ENCODE data around the gene GLI3.

The GLI3 gene

DNA sequence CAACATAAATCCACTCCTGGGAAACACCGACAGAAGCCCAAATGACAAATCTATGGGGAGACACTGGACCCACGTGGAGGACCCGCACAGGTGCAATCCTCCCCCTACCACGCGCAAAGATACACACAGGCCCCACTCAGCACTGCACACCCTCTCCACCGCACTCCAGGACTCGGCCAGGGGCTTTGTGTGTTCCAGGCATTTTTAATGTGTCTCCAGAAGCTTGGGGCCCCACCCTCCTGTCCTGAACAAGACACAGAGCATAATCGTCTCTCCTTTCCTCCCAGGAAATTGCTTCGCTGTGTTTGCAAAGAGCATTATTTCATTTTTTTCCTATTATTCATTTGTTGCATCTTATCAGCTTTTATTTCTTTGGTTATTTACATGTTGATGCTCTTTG is 82.8 kb downstream of the GLI3 start:
- Histone ChIP-seq H3K27me3 (ENCODE audit: control insufficient read depth in 1 of 2, insufficient read depth in 2 of 2, low read length in 2 of 2) (no peaks in the 10 kb centered on the region), H3K4me3 (ENCODE audit: low read depth in 1 of 2, low read length in 2 of 2) (no peak overlapping the region), H3K4me1 (ENCODE audit: control insufficient read depth in 1 of 2, insufficient read depth in 2 of 2, low read length in 2 of 2) (no peaks in the 10 kb centered on the region), H3K36me3 (ENCODE audit: control insufficient read depth in 1 of 2, insufficient read depth in 2 of 2, low read length in 2 of 2) (no peaks in the 10 kb centered on the region), H3K9ac (ENCODE audit: low read depth in 1 of 2, low read length in 2 of 2) (no peak overlapping the region), H3K9me3 (ENCODE audit: control insufficient read depth in 1 of 2, low read length in 2 of 2) (no peaks in the 10 kb centered on the region), H3K27ac (ENCODE audit: low read depth, low read length) (no peak overlapping the region)

DNA sequence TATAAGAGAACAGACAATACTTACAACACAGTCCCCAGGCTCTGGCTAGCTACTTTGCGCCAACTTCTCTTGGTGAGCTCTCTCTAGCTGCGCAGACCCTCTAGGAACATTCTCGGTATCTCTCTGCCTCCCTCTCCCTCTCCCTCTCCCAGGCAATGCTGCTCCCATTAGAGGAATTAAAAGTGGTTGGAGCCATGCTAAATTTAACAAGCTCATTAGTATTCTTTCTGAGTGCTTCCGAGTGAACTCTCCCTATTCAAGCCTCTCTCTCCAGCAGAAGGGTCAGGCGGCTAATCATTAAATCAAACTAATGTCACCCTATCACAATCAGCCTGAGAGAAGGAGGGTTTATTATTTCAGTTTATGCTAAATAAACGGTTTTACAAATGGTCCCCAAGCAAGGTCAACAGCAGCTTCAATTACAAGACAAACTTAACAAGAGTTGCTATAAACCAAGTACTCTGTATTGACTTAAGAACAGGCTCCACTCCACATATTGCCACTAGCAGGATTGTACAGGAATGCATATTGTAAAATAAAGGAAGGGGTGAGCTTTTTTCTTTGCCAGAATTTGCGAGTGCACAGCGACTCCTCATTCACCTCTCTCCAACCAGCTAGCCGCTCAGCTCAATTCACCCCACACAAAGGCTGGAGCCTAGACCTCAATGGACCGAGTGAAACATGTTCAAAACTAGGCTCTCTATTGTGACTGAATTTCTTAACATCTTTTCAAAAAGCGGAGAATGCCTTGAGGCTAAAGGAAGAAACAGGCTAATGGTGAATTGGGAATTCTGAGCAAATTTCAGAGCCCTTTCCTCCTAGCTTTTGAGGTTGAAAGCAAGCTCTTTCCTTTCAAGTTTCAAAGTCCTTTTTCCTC is 84.4 kb downstream of the GLI3 start:
- no peak overlapping the region for H3K27ac ChIP-seq (ENCODE audit: low read depth, low read length)
- no peak overlapping the region for H3K9ac ChIP-seq (ENCODE audit: low read depth in 1 of 2, low read length in 2 of 2)
- no peaks in the 10 kb centered on the region for H3K9me3 ChIP-seq (ENCODE audit: control insufficient read depth in 1 of 2, low read length in 2 of 2)
- no peak overlapping the region for H3K4me3 ChIP-seq (ENCODE audit: low read depth in 1 of 2, low read length in 2 of 2)
- H3K36me3 ChIP-seq (ENCODE audit: control insufficient read depth in 1 of 2, insufficient read depth in 2 of 2, low read length in 2 of 2), result no peaks in the 10 kb centered on the region
- H3K4me1 ChIP-seq (ENCODE audit: control insufficient read depth in 1 of 2, insufficient read depth in 2 of 2, low read length in 2 of 2), result no peaks in the 10 kb centered on the region
- no peaks in the 10 kb centered on the region for H3K27me3 ChIP-seq (ENCODE audit: control insufficient read depth in 1 of 2, insufficient read depth in 2 of 2, low read length in 2 of 2)

DNA sequence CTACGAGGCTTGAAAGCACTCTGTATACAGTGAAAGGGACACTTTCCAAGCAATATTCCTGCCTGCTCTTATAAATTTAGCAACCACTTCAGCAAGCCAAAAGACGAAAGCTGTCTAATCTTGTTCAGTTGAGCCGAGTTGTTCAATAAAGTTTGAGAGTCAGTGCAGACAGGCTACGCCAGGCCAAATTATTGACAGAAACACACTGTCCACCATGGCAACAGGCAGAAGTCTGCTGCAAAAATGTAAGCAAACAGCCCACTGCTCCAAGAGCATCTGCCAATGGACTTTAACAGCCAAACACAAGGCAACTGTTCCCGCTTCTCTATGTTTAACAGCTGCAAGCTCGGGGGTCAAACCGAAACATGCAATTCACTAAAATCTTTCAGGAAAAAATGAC is 85.7 kb downstream of the GLI3 start:
- Histone ChIP-seq H3K4me3 (ENCODE audit: low read depth in 1 of 2, low read length in 2 of 2) (no peak overlapping the region), H3K9ac (ENCODE audit: low read depth in 1 of 2, low read length in 2 of 2) (no peak overlapping the region), H3K36me3 (ENCODE audit: control insufficient read depth in 1 of 2, insufficient read depth in 2 of 2, low read length in 2 of 2) (no peaks in the 10 kb centered on the region), H3K9me3 (ENCODE audit: control insufficient read depth in 1 of 2, low read length in 2 of 2) (no peaks in the 10 kb centered on the region), H3K27me3 (ENCODE audit: control insufficient read depth in 1 of 2, insufficient read depth in 2 of 2, low read length in 2 of 2) (no peaks in the 10 kb centered on the region), H3K4me1 (ENCODE audit: control insufficient read depth in 1 of 2, insufficient read depth in 2 of 2, low read length in 2 of 2) (no peaks in the 10 kb centered on the region), H3K27ac (ENCODE audit: low read depth, low read length) (no peak overlapping the region)

DNA sequence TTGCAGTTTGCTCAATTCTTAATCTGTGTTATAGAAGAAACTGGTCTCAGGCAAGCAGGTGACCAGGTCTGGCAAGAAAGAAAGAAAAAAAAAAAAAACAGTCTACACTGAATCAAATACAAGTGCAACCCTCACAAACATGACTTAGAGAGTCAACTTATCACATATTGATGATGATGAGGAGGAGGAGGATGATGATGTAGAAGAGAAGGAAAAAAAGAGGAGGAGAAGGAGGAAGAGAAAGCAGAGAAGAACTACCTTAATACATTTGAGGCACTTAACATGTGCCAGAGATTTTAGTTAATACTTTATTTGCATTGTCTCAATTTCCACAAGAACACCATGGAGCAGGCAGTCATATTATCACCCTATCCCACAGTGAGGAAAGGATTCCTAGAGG is 91.5 kb downstream of the GLI3 start:
- Histone ChIP-seq H3K4me3 (ENCODE audit: low read depth in 1 of 2, low read length in 2 of 2) (no peak overlapping the region), H3K27me3 (ENCODE audit: control insufficient read depth in 1 of 2, insufficient read depth in 2 of 2, low read length in 2 of 2) (no peaks in the 10 kb centered on the region), H3K27ac (ENCODE audit: low read depth, low read length) (no peak overlapping the region), H3K9ac (ENCODE audit: low read depth in 1 of 2, low read length in 2 of 2) (no peak overlapping the region), H3K9me3 (ENCODE audit: control insufficient read depth in 1 of 2, low read length in 2 of 2) (no peaks in the 10 kb centered on the region), H3K36me3 (ENCODE audit: control insufficient read depth in 1 of 2, insufficient read depth in 2 of 2, low read length in 2 of 2) (no peaks in the 10 kb centered on the region), H3K4me1 (ENCODE audit: control insufficient read depth in 1 of 2, insufficient read depth in 2 of 2, low read length in 2 of 2) (no peaks in the 10 kb centered on the region)

DNA sequence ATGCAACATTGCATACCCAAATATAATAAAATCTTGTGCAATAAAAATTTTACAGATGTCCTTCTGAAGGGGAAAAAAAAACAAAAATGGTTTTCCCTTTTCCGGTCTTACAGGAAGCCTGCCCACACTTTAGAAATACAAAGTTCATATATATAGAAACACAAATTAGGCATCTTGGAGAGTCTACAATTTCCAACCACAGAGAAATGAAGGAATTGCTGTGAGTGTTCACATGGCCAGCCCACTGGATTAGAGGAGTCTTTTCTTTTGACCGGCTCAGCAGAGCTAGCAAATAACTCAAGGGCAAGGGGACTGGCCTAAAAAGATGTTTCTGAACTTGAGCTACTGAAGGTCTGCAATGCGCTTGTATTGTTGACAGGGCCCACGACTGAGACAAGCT is 92.4 kb downstream of the GLI3 start:
- Histone ChIP-seq H3K4me1 (ENCODE audit: control insufficient read depth in 1 of 2, insufficient read depth in 2 of 2, low read length in 2 of 2) (no peaks in the 10 kb centered on the region), H3K9me3 (ENCODE audit: control insufficient read depth in 1 of 2, low read length in 2 of 2) (no peaks in the 10 kb centered on the region), H3K9ac (ENCODE audit: low read depth in 1 of 2, low read length in 2 of 2) (no peak overlapping the region), H3K27me3 (ENCODE audit: control insufficient read depth in 1 of 2, insufficient read depth in 2 of 2, low read length in 2 of 2) (no peaks in the 10 kb centered on the region), H3K27ac (ENCODE audit: low read depth, low read length) (no peak overlapping the region), H3K4me3 (ENCODE audit: low read depth in 1 of 2, low read length in 2 of 2) (no peak overlapping the region), H3K36me3 (ENCODE audit: control insufficient read depth in 1 of 2, insufficient read depth in 2 of 2, low read length in 2 of 2) (no peaks in the 10 kb centered on the region)

DNA sequence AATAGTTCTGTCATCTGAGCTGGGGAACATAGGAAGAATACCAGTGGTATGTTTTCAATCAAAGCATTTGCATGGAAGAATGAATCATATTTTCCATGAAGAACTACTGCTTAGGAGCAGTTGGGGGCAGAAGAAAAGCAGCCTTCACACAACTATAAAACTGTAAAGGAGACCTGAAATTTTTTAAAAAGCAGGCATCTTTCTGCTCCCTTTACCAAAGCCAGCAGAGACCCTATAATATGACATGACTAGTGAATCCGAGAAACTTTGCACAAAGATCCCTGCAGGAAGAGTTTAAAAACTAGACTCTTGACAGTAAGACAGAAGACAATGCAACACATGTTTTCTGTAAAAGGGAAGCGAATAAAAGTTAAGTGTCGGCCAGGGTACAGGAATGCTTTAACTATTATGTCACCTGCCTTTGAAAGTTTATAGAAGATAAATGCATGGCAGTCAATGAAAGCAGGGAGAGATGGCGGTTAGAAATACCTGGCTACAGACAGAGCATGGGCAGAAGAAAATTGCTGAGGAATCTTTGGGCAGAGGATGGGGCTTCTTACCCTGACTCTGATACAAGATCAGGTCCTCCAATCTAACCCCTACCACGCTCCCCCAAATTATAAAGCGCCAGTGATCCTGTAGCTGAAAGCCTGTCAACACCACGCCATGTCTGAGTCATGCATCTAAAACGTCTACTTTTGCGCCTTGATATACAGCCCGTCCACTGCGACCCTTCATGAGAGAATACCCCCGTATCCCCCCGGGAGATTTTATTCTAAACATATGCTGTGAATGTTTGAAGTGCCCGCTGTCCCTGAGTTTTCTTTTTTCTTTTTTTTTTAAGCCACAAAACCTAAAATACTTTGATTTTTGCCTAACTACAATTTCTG is 93.1 kb downstream of the GLI3 start:
- Histone ChIP-seq H3K9me3 (ENCODE audit: control insufficient read depth in 1 of 2, low read length in 2 of 2) (no peaks in the 10 kb centered on the region), H3K9ac (ENCODE audit: low read depth in 1 of 2, low read length in 2 of 2) (no peak overlapping the region), H3K27ac (ENCODE audit: low read depth, low read length) (no peak overlapping the region), H3K36me3 (ENCODE audit: control insufficient read depth in 1 of 2, insufficient read depth in 2 of 2, low read length in 2 of 2) (no peaks in the 10 kb centered on the region), H3K4me1 (ENCODE audit: control insufficient read depth in 1 of 2, insufficient read depth in 2 of 2, low read length in 2 of 2) (no peaks in the 10 kb centered on the region), H3K27me3 (ENCODE audit: control insufficient read depth in 1 of 2, insufficient read depth in 2 of 2, low read length in 2 of 2) (no peaks in the 10 kb centered on the region), H3K4me3 (ENCODE audit: low read depth in 1 of 2, low read length in 2 of 2) (no peak overlapping the region)

DNA sequence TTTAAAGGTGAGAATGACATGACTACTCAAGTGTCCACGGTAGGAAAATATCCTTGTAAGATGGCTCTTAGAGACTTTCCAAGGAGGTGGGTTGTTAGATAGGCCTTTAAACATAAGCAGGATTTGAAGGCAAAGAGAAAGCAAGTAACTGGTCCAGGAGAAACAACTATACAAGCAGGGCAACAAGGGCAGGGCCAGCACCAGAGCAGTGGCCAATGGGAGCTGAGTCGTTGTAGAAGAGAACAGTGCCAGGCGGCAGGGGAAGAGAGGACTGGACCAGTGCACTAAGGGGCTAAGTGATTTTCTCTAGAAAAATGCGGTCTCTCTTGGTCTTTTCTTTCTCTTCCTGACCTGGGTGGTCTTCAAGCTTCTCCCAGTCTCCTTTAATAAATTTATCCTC is 94.9 kb downstream of the GLI3 start:
- Histone ChIP-seq H3K4me3 (ENCODE audit: low read depth in 1 of 2, low read length in 2 of 2) (no peak overlapping the region), H3K27ac (ENCODE audit: low read depth, low read length) (no peak overlapping the region), H3K27me3 (ENCODE audit: control insufficient read depth in 1 of 2, insufficient read depth in 2 of 2, low read length in 2 of 2) (no peaks in the 10 kb centered on the region), H3K4me1 (ENCODE audit: control insufficient read depth in 1 of 2, insufficient read depth in 2 of 2, low read length in 2 of 2) (no peaks in the 10 kb centered on the region), H3K9me3 (ENCODE audit: control insufficient read depth in 1 of 2, low read length in 2 of 2) (no peaks in the 10 kb centered on the region), H3K9ac (ENCODE audit: low read depth in 1 of 2, low read length in 2 of 2) (no peak overlapping the region), H3K36me3 (ENCODE audit: control insufficient read depth in 1 of 2, insufficient read depth in 2 of 2, low read length in 2 of 2) (no peaks in the 10 kb centered on the region)

DNA sequence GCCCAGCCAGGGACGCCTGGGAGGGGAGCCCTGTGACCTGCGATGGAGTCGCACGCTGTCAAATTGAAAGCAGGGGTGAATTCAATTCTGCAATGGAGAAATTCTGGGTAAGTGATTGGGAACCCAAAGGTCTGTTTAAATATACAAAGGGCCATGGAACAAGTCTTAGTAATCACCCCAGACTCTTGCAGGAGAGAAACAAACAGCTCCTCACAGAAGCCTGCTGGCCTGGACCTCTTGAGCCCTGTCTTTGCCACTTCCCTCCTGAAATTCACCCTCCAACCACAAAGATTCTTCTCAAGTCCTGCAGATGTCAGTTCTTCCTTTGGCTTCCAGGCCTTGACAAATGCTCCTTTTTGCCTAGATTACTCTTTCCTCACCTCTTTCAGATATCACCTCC is 97.3 kb downstream of the GLI3 start:
- no peak overlapping the region for H3K27ac ChIP-seq (ENCODE audit: low read depth, low read length)
- no peaks in the 10 kb centered on the region for H3K36me3 ChIP-seq (ENCODE audit: control insufficient read depth in 1 of 2, insufficient read depth in 2 of 2, low read length in 2 of 2)
- no peak overlapping the region for H3K9ac ChIP-seq (ENCODE audit: low read depth in 1 of 2, low read length in 2 of 2)
- H3K9me3 ChIP-seq (ENCODE audit: control insufficient read depth in 1 of 2, low read length in 2 of 2), result no peaks in the 10 kb centered on the region
- no peak overlapping the region for H3K4me3 ChIP-seq (ENCODE audit: low read depth in 1 of 2, low read length in 2 of 2)
- no peaks in the 10 kb centered on the region for H3K27me3 ChIP-seq (ENCODE audit: control insufficient read depth in 1 of 2, insufficient read depth in 2 of 2, low read length in 2 of 2)
- H3K4me1 ChIP-seq (ENCODE audit: control insufficient read depth in 1 of 2, insufficient read depth in 2 of 2, low read length in 2 of 2), result no peaks in the 10 kb centered on the region

DNA sequence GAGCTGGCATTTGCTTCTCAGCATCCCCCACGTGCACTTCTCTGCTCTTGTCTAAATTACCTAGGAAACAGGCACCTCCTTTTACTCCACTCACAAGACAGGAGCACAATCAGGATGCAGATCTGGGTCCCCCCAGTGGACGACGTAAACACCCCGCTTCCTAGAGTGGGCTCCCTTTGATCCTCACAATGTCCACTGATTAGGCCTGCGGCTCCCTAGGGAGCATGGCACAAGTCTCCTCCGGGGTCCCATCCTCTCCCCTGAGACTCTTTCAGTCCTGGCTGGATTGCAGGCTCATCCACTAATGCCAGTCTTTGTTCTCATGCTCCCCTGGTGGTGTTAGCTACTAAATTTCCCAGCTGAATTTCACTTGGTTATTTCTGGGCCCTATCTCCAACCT is 98.3 kb downstream of the GLI3 start:
- Histone ChIP-seq H3K9ac (ENCODE audit: low read depth in 1 of 2, low read length in 2 of 2) (no peak overlapping the region), H3K27me3 (ENCODE audit: control insufficient read depth in 1 of 2, insufficient read depth in 2 of 2, low read length in 2 of 2) (no peaks in the 10 kb centered on the region), H3K4me3 (ENCODE audit: low read depth in 1 of 2, low read length in 2 of 2) (no peak overlapping the region), H3K9me3 (ENCODE audit: control insufficient read depth in 1 of 2, low read length in 2 of 2) (no peaks in the 10 kb centered on the region), H3K4me1 (ENCODE audit: control insufficient read depth in 1 of 2, insufficient read depth in 2 of 2, low read length in 2 of 2) (no peaks in the 10 kb centered on the region), H3K36me3 (ENCODE audit: control insufficient read depth in 1 of 2, insufficient read depth in 2 of 2, low read length in 2 of 2) (no peaks in the 10 kb centered on the region), H3K27ac (ENCODE audit: low read depth, low read length) (no peak overlapping the region)

DNA sequence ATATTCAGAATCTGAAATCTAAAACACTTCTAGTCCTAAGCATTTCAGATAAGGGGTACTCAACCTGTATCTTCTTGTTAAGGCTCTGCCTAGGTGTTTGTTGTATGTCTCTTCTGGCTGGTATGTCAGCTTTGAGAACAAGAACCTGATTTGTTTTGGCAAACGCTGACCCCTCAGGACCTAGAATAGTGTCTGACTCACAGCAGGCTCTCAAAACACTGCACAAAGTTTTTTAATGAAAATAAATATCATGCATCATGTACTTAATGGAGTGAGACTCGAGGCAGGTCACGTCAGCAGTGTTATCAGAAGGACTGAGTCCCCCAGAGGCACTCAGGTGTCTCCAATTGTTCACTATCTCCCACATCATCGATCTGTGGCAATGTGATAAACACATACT is 99.1 kb downstream of the GLI3 start:
- no peaks in the 10 kb centered on the region for H3K4me1 ChIP-seq (ENCODE audit: control insufficient read depth in 1 of 2, insufficient read depth in 2 of 2, low read length in 2 of 2)
- H3K27me3 ChIP-seq (ENCODE audit: control insufficient read depth in 1 of 2, insufficient read depth in 2 of 2, low read length in 2 of 2), result no peaks in the 10 kb centered on the region
- H3K9me3 ChIP-seq (ENCODE audit: control insufficient read depth in 1 of 2, low read length in 2 of 2), result no peaks in the 10 kb centered on the region

More for the DNA sequence above, 99.1 kb downstream of the GLI3 start:
- H3K36me3 ChIP-seq (ENCODE audit: control insufficient read depth in 1 of 2, insufficient read depth in 2 of 2, low read length in 2 of 2), result no peaks in the 10 kb centered on the region
- no peak overlapping the region for H3K27ac ChIP-seq (ENCODE audit: low read depth, low read length)
- no peak overlapping the region for H3K4me3 ChIP-seq (ENCODE audit: low read depth in 1 of 2, low read length in 2 of 2)
- no peak overlapping the region for H3K9ac ChIP-seq (ENCODE audit: low read depth in 1 of 2, low read length in 2 of 2)

Measured in duodenal mucosa (tissue), 2 donors.